CD4-positive, alpha-beta T cell treated with Interleukin-4 for 1 hour (primary cell): ENCODE data around the gene C4orf51.

Experiments
- DNase-seq, 2 donors: peaks; one replicate each; pipeline ENCODE4 v3.0.0-alpha.2; 2020 to 2022

C4orf51 gene

DNA sequence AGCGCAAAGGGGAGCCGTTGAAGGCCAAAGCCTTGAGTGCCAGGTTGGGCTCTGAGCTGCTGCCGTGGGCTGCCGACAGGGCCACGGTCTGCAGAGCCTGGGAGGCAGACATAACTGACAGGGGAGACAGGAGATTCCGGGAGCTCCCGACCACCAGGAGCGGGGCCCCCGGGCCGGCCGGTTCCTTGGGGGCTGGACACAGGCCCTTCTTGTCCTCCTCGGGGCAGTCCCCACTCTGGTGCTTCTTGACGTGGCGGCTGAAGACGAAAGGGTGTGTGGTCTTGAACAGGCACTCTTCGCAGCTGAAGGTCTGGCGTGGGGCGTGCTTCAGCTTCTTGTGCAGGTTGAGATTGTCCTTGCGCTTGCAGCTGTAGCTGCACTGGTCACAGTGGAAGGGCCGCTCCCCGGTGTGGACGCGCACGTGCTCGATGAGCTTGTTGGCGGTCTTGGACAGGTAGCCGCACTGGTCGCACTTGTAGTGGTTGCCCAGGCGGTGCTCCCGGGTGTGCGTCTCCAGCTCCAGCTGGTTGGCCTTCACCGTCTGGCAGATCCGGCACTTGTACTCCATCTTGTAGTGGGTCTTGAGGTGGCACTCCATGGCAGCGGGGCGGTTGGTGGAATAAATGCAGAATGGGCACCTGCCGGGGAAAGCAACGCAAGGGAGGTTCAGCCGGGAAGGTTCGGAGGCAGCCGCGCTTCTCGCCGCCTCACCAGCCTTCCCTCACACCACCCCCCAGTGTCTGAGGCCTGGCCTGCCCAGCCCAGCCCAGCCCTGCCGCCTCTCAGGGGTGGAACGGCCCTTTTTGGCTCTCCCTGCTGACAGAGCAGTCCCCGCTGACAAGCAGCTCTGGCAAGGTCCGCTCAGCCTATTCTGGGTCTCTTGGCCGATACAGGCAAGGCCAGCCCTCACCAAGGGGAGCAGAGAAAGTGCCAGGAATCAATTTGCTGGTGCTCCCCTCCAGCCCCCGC, 81.3 kb downstream of the C4orf51 start:
- DNase-seq = no peak

DNA sequence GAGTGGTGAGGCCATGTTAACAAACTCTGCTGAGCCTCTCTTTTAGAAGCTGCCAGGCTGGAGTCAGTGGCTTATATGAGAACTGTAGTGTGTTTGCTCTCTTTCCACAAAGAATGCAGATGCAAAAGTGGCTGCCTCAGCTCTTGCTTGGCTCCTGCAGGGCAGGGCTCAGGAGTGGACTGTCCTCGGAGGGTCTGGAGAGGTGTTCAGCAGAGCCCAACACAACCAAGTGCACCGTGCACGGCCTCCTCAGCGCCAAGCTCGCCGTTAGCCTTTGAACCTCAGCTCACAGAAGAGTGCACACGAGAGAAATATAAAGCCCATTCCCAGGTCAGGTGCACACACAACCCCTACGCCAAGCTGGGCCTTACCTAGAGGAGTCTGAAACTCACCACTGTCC, 82.8 kb downstream of the C4orf51 start:
- DNase-seq = no peak

DNA sequence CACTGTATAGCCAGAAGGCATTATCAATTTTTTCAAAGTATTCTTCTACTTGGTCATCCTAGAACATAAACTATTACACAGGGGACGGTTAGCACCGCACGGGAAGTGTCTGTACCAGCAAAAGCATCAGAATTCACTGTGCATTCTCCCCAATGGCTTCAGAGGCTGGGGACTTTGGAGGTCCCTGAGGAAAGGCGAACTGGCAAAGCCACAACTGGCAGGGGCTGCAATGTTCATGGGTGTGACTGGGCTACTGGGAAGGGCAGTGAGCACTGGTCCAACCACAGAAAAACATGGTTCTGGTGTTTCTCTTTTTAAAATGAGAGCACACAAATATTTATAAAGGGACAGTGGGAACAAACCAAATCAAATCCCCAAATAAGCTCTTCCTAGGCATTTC, 83.5 kb downstream of the C4orf51 start:
- DNase-seq = no peak

DNA sequence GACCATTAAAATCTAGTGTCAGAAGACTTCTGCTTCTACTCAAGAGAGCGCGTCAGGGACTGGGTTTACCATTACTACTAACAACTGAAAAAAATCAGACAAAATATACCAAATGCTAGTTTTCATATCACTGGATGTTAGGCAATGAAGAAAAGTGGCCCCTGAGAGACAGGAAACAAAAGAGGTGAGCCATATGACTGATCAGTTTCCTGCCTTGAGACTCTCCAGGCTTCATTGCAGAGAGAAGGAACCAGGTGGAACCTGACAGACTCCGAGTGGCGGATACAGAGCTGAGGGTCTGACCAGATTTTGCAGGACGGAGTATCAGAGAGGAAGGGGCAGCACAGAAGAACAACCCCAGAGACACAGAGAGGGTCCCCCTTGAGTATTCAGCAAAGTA, 86.3 kb downstream of the C4orf51 start:
- no peak for DNase-seq

GRCh38 chr4:145769450-145770037, 89.6 kb downstream of the C4orf51 start:
- no peak for DNase-seq

DNA sequence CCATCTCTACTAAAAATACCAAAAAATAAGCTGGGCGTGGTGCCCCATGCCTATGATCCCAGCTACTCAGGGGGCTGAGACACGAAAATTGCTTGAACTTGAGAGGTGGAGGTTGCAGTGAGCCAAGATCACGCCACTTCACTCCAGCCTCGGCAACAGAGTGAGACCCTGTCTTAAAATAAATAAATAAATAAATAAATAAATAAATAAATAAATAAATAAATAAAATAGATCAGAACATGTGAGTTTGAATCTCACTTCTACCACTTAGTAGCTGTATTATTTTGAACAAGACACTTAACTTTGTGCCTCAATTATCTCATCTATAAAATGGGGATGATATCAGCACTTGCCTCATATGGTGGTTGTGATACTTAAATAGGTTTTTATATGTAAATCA, 90.2 kb downstream of the C4orf51 start:
- DNase-seq = no peak

GRCh38 chr4:145772347-145772746, 92.4 kb downstream of the C4orf51 start:
- no peak for DNase-seq

GRCh38 chr4:145773581-145774234, 93.8 kb downstream of the C4orf51 start:
- no peak for DNase-seq

- DNase-seq = no peak
Measured at GRCh38 chr4:145774473-145774872, 94.5 kb downstream of the C4orf51 start.

- DNase-seq = no peak
Measured at GRCh38 chr4:145775406-145775805, 95.5 kb downstream of the C4orf51 start.

DNA sequence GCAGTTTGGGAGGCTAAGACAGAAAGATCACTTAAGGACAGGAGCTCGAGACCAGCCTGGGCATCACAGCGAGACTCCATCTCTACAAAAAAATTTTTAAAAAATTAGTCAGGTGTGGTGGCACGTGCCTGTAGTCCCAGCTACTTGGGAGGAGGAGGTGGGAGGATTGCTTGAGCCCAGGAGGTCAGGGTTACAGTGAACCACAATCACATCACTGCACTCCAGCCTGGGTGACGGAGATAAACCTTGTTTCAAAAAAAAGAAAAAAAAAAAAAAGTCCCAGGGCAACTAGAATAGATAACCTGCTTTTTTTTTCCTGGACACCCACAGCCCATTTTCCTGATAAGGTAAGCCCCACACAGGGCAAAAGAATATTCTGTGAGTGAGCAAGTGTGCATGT, 96.3 kb downstream of the C4orf51 start:
- DNase-seq = no peak

DNA sequence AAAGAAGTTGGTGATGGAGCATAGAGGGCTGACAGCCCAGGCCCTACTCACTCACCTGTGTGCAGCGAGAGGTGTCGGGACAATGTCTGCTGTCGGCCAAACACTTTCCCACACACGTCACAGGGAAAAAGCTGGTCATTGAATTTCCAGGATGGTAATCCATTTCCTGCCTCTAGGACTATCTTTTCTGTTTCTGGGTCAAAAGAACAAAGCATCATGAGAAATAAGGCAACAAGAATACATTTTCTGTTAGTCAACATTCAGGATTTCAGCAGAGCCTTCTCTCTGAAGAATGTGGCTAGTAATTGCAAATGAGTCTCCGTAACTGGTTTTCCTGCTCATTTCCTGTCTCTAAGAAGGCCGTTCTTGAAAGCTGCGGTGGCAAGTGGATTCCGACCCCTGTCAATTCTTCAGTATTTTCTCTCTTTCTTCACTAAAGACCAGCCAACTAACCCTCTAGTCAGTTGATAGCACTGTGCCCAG, 99.4 kb downstream of the C4orf51 start:
- no peak for DNase-seq

- DNase-seq = no peak
Measured at GRCh38 chr4:145781351-145781750, 101.4 kb downstream of the C4orf51 start.
